ENCODE measurements around the gene ARL14. TPM values are rescaled to one million over a fixed set of nuclear protein-coding genes. Genes with fewer than 3 reads are reported as not detected.
A peak's percentile ranks its signal among the peaks of the same experiment; 100 is the strongest.

Gene ARL14
- total RNA-seq, 1 donor from 2014 or later = 0.26 TPM

- FAIRE-seq (no peak), DNase-seq (ENCODE audit: low read depth) (no peak)
- Histone ChIP-seq H3K27me3 (ENCODE audit: control insufficient read depth, insufficient read depth, low read length) (no peaks in the 10 kb centered on the region), H3K4me3 (ENCODE audit: low read depth, low read length) (no peak overlapping the region), H3K36me3 (ENCODE audit: control insufficient read depth, insufficient read depth, low read length) (no peaks in the 10 kb centered on the region)
- TF ChIP-seq CTCF (IDR thresholded peaks at IDR 0.05; ENCODE audit: insufficient read depth, low read length, severe bottlenecking) = no peak
These were observed 8.5 kb upstream of the ARL14 start for GRCh38 chr3:160668454-160668853.

GRCh38 chr3:160671231-160671630 lies 5.7 kb upstream of the ARL14 start:
- DNase-seq (ENCODE audit: low read depth) (no peak), FAIRE-seq (no peak)
- H3K4me3 ChIP-seq (ENCODE audit: low read depth, low read length) = no peak overlapping the region
- no peaks in the 10 kb centered on the region for H3K36me3 ChIP-seq (ENCODE audit: control insufficient read depth, insufficient read depth, low read length)
- no peaks in the 10 kb centered on the region for H3K27me3 ChIP-seq (ENCODE audit: control insufficient read depth, insufficient read depth, low read length)
- TF ChIP-seq CTCF (IDR thresholded peaks at IDR 0.05; ENCODE audit: insufficient read depth, low read length, severe bottlenecking) = no peak

- Histone ChIP-seq H3K36me3 (ENCODE audit: control insufficient read depth, insufficient read depth, low read length) (no peaks in the 10 kb centered on the region), H3K27me3 (ENCODE audit: control insufficient read depth, insufficient read depth, low read length) (no peaks in the 10 kb centered on the region), H3K4me3 (ENCODE audit: low read depth, low read length) (no peak overlapping the region)
- TF ChIP-seq CTCF (IDR thresholded peaks at IDR 0.05; ENCODE audit: insufficient read depth, low read length, severe bottlenecking) = no peak
- FAIRE-seq (no peak), DNase-seq (ENCODE audit: low read depth) (no peak)
These were observed 5.0 kb upstream of the ARL14 start for GRCh38 chr3:160671995-160672394.

- no peaks in the 10 kb centered on the region for H3K27me3 ChIP-seq (ENCODE audit: control insufficient read depth, insufficient read depth, low read length)
- H3K4me3 ChIP-seq (ENCODE audit: low read depth, low read length) = no peak overlapping the region
- FAIRE-seq = no peak
- DNase-seq (ENCODE audit: low read depth) = no peak
- no peak for TF ChIP-seq CTCF (IDR thresholded peaks at IDR 0.05; ENCODE audit: insufficient read depth, low read length, severe bottlenecking)
- no peaks in the 10 kb centered on the region for H3K36me3 ChIP-seq (ENCODE audit: control insufficient read depth, insufficient read depth, low read length)
These were observed 3.8 kb upstream of the ARL14 start for GRCh38 chr3:160673188-160673587.

- FAIRE-seq = no peak
- DNase-seq (ENCODE audit: low read depth) = peak; percentile 15
These were observed 1.3 kb upstream of the ARL14 start for GRCh38 chr3:160675566-160676124.

More at GRCh38 chr3:160675566-160676124, 1.3 kb upstream of the ARL14 start:
- Histone ChIP-seq H3K36me3 (ENCODE audit: control insufficient read depth, insufficient read depth, low read length) (no peaks in the 10 kb centered on the region), H3K4me3 (ENCODE audit: low read depth, low read length) (no peak overlapping the region), H3K27me3 (ENCODE audit: control insufficient read depth, insufficient read depth, low read length) (no peaks in the 10 kb centered on the region)
- TF ChIP-seq CTCF (IDR thresholded peaks at IDR 0.05; ENCODE audit: insufficient read depth, low read length, severe bottlenecking) = no peak
